ENCODE results near the gene DGUOK. TPM values are rescaled to one million over a fixed set of nuclear protein-coding genes. Genes with fewer than 3 reads are reported as not detected.

DGUOK gene
- total and polyA plus RNA-seq, 10 of the 15 experiments (the other 5 are each of a cell fraction or from before 2014, with no cell fraction given) = 64.4 to 234 (median 91.4) TPM

GRCh38 chr2:73970850-73971471 lies 44.3 kb downstream of the DGUOK start (continued):
- TF ChIP-seq BCL3 (IDR thresholded peaks at IDR 0.05; ENCODE audit: borderline replicate concordance, insufficient read depth, low read depth, low read length, poor library complexity, severe bottlenecking) (peak; percentile 24), PAX8 (IDR thresholded peaks at IDR 0.05) (no peak), MEF2B (IDR thresholded peaks at IDR 0.05; ENCODE audit: partially characterized antibody, poor library complexity, severe bottlenecking) (peak; percentile 92), RELA (IDR thresholded peaks at IDR 0.05; ENCODE audit: borderline replicate concordance, partially characterized antibody) (no peak), NR2F1 (conservative IDR thresholded peaks at IDR 0.05) (peak; percentile 97)

GRCh38 chr2:73971722-73972121 lies 45.0 kb downstream of the DGUOK start:
- ChIA-PET POLR2A (interaction anchor here (0.9 to 3.1 kb wide), 8 partner anchors 8 to 145 kb away, joined by 3 to 25 read pairs (median 4); partner anchors contain the start of gene DGUOK), RAD21 (ENCODE audit: unreplicated experiment) (interaction anchor here (0.9 to 3.8 kb wide), 8 partner anchors 10 to 64 kb away, joined by 3 to 23 read pairs (median 6); no protein-coding TSS in a partner anchor), CTCF (interaction anchor here (0.5 to 4.1 kb wide), 11 partner anchors 8 to 176 kb away, joined by 3 to 17 read pairs (median 6); partner anchors contain the start of gene BOLA3), SMC1A (ENCODE audit: uncharacterized antibody, unreplicated experiment) (interaction anchor here (0.8 to 3.8 kb wide), 13 partner anchors 8 to 149 kb away, joined by 3 to 30 read pairs (median 6); partner anchors contain the start of gene TET3)
- intact Hi-C loops (cut with micrococcal nuclease; ENCODE audit: unreplicated experiment) = loop anchor here (1.0 to 2.0 kb wide), 2 partner anchors 13 to 45 kb away; partner anchors contain the start of genes DGUOK and TET3
- ATAC-seq = peak; percentile 21
- BruUV-seq (replicated peaks) = no TSS peak
- peak overlapping the region; percentile 25 for H3K4me2 ChIP-seq (ENCODE audit: control insufficient read depth, insufficient read depth)
- FAIRE-seq = peak; percentile 23
- 53% methylated on average over 3 of the region's 3 CpGs for WGBS (ENCODE audit: insufficient coverage, insufficient replicate concordance, low lambda C conversion rate, missing lambda C conversion rate)
- H3K27ac ChIP-seq (ENCODE audit: control insufficient read depth, insufficient read depth) = peak overlapping the region; percentile 92
- H3K4me1 ChIP-seq (ENCODE audit: control insufficient read depth, insufficient read depth, low read length) = peaks cover 38% of the 10 kb centered on the region
- H3K4me3 ChIP-seq = peak overlapping the region; percentile 57; the same call in 1 of the 2 replicates
- H4K20me1 ChIP-seq (ENCODE audit: control insufficient read depth, insufficient read depth) = no peaks in the 10 kb centered on the region
- H3K9me3 ChIP-seq (replicated peaks; ENCODE audit: control insufficient read depth, insufficient read depth, low read length) = no peaks in the 10 kb centered on the region
- peak overlapping the region; percentile 1; the same call in 1 of the 2 replicates for H3K9ac ChIP-seq (ENCODE audit: control insufficient read depth, insufficient read depth, low read length)
- no peak overlapping the region for H2AFZ ChIP-seq (ENCODE audit: control insufficient read depth, low read depth, low read length)
- no peak for DNase-seq (ENCODE audit: low read depth, low spot score)
- H3K36me3 ChIP-seq (ENCODE audit: control insufficient read depth in 2 of 2, insufficient read depth in 2 of 2, low read length in 1 of 2) = no peaks in the 10 kb centered on the region
- H3K79me2 ChIP-seq (ENCODE audit: control insufficient read depth, insufficient read depth, low read length) = peaks cover 18% of the 10 kb centered on the region
- no peaks in the 10 kb centered on the region for H3K27me3 ChIP-seq (replicated peaks in 1 of 2; ENCODE audit: control insufficient read depth in 2 of 2, insufficient read depth in 2 of 2, low read length in 1 of 2)
- in situ Hi-C loops (cut with MboI) = no loop called here
- TF ChIP-seq USF1 (IDR thresholded peaks at IDR 0.05; ENCODE audit: borderline replicate concordance, extremely low read length, insufficient read depth, low read depth, low read length) = no peak
- TF ChIP-seq KLF5 (IDR thresholded peaks at IDR 0.05; ENCODE audit: partially characterized antibody) = no peak
- no peak for TF ChIP-seq RAD21 (IDR thresholded peaks at IDR 0.05; ENCODE audit: insufficient read depth, low read depth, low read length)
- TF ChIP-seq BCLAF1 (IDR thresholded peaks at IDR 0.05) = no peak
- TF ChIP-seq ZBED1 (IDR thresholded peaks at IDR 0.05; ENCODE audit: borderline replicate concordance) = no peak
- no peak for TF ChIP-seq ZNF274 (IDR thresholded peaks at IDR 0.05; ENCODE audit: insufficient read depth, insufficient read length)
- TF ChIP-seq RB1 (IDR thresholded peaks at IDR 0.05; ENCODE audit: borderline replicate concordance) = no peak
- TF ChIP-seq SMAD1 (IDR thresholded peaks at IDR 0.05; ENCODE audit: low read depth, partially characterized antibody) = no peak
- no peak for TF ChIP-seq STAT3 (IDR thresholded peaks at IDR 0.05; ENCODE audit: low read depth, low read length)

Measured in GM12878 (cell line).